Natural killer cell treated with Interleukin-12 subunit alpha and Interleukin-12 subunit beta and Interleukin-15 and Interleukin-18, amount 100 ng/mL, for 72 hours (primary cell): ENCODE results near the gene SPIN1. TPM values are rescaled to one million over a fixed set of nuclear protein-coding genes. Genes with fewer than 3 reads are reported as not detected.

Source experiments
- ATAC-seq, 2 donors: fragments of 150-1000 bp; cut with Tn5 transposase in 1 of 2; sonication (Bioruptor Pico), chemical (Tn5 transposase) in 1 of 2; 2 replicates each; pipeline ENCODE4 v1.10.0; 2021
- DNase-seq: peaks from one replicate; pipeline ENCODE4 v3.0.0; 2022; ENCODE audit warnings: low spot score
- H3K27ac Mint-ChIP-seq, 2 donors: 1 replicate in 1 of 2; 2 replicates in 1 of 2; pipeline ENCODE4 v1.8.0; 2022; ENCODE audit warnings: mixed read lengths in 2 of 2, mild to moderate bottlenecking in 1 of 2, moderate library complexity in 1 of 2
- H3K27me3 Mint-ChIP-seq, 2 donors: 1 replicate in 1 of 2; 2 replicates in 1 of 2; pipeline ENCODE4 v1.8.0; 2022; ENCODE audit warnings: mixed read lengths in 2 of 2
- H3K36me3 Mint-ChIP-seq: one replicate; pipeline ENCODE4 v1.8.0; 2022; ENCODE audit warnings: mixed read lengths
- H3K4me1 Mint-ChIP-seq, 2 donors: 1 replicate in 1 of 2; 2 replicates in 1 of 2; pipeline ENCODE4 v1.8.0; 2022; ENCODE audit warnings: low read depth in 2 of 2, mixed read lengths in 2 of 2, mild to moderate bottlenecking in 1 of 2
- H3K4me3 Mint-ChIP-seq: one replicate; pipeline ENCODE4 v1.8.0; 2022; ENCODE audit warnings: mixed read lengths
- H3K9me3 Mint-ChIP-seq: 2 replicates; pipeline ENCODE4 v1.8.0; 2022; ENCODE audit warnings: mixed read lengths
- total RNA-seq, 2 donors: library from RNA; stranded (reverse); gene quantifications; one replicate each; pipeline ENCODE4 v1.2.3, GENCODE V29; 2022

Gene SPIN1
- total RNA-seq, 2 donors from 2014 or later, result 18.6 to 27.8 TPM

GRCh38 chr9:88429595-88430430 lies 41.6 kb downstream of the SPIN1 start:
- Mint-ChIP-seq H3K27ac (no peak overlapping the region), H3K4me3 (no peak overlapping the region), H3K27me3 (no peaks in the 10 kb centered on the region), H3K9me3 (no peaks in the 10 kb centered on the region), H3K36me3 (peaks cover 14% of the 10 kb centered on the region), H3K4me1 (peaks cover 14 to 21% of the 10 kb centered on the region in 2 donors)
- ATAC-seq (no peak), DNase-seq (no peak)

- Mint-ChIP-seq H3K27me3 (no peaks in the 10 kb centered on the region), H3K27ac (peak overlapping the region; percentile 65 to 78), H3K4me1 (peaks cover 39 to 44% of the 10 kb centered on the region in 2 donors), H3K4me3 (peak overlapping the region; percentile 58), H3K36me3 (peaks cover 24% of the 10 kb centered on the region), H3K9me3 (no peaks in the 10 kb centered on the region)
- ATAC-seq (peak in 1 of 2 donors; percentile 71), DNase-seq (no peak)
Observed at GRCh38 chr9:88433583-88434255, 45.5 kb downstream of the SPIN1 start.

- Mint-ChIP-seq H3K4me1 (peaks cover 46 to 47% of the 10 kb centered on the region in 2 donors), H3K4me3 (peak overlapping the region; percentile 45), H3K27me3 (no peaks in the 10 kb centered on the region), H3K27ac (peak overlapping the region; percentile 9 to 27), H3K36me3 (peaks cover 24% of the 10 kb centered on the region), H3K9me3 (no peaks in the 10 kb centered on the region)
- ATAC-seq (peak; percentile 67 to 75), DNase-seq (no peak)
Observed at GRCh38 chr9:88435336-88435735, 47.1 kb downstream of the SPIN1 start.

GRCh38 chr9:88436379-88436778 lies 48.1 kb downstream of the SPIN1 start:
- H3K4me3 Mint-ChIP-seq, result peak overlapping the region; percentile 4
- H3K9me3 Mint-ChIP-seq, result no peaks in the 10 kb centered on the region
- H3K36me3 Mint-ChIP-seq, result peaks cover 24% of the 10 kb centered on the region
- H3K4me1 Mint-ChIP-seq, result peaks cover 46 to 47% of the 10 kb centered on the region in 2 donors
- no peaks in the 10 kb centered on the region for H3K27me3 Mint-ChIP-seq
- DNase-seq, result no peak
- H3K27ac Mint-ChIP-seq, result peak overlapping the region in 1 of 2 donors; percentile 9
- ATAC-seq, result no peak

- H3K36me3 Mint-ChIP-seq, result peaks cover 24% of the 10 kb centered on the region
- DNase-seq, result no peak
- no peak for ATAC-seq
- H3K4me3 Mint-ChIP-seq, result no peak overlapping the region
- H3K27ac Mint-ChIP-seq, result no peak overlapping the region
- peaks cover 46 to 47% of the 10 kb centered on the region in 2 donors for H3K4me1 Mint-ChIP-seq
- H3K9me3 Mint-ChIP-seq, result no peaks in the 10 kb centered on the region
- H3K27me3 Mint-ChIP-seq, result no peaks in the 10 kb centered on the region
Observed at GRCh38 chr9:88437210-88438146, 49.2 kb downstream of the SPIN1 start.

GRCh38 chr9:88438811-88439210 lies 50.6 kb downstream of the SPIN1 start:
- Mint-ChIP-seq H3K36me3 (peaks cover 11% of the 10 kb centered on the region), H3K4me1 (peaks cover 47 to 49% of the 10 kb centered on the region in 2 donors), H3K27ac (no peak overlapping the region), H3K27me3 (no peaks in the 10 kb centered on the region), H3K9me3 (no peaks in the 10 kb centered on the region), H3K4me3 (no peak overlapping the region)
- DNase-seq (no peak), ATAC-seq (no peak)

GRCh38 chr9:88441301-88442007 lies 53.2 kb downstream of the SPIN1 start:
- no peak for ATAC-seq
- H3K27ac Mint-ChIP-seq, result no peak overlapping the region
- peaks cover 37 to 42% of the 10 kb centered on the region in 2 donors for H3K4me1 Mint-ChIP-seq
- no peak for DNase-seq
- H3K9me3 Mint-ChIP-seq, result no peaks in the 10 kb centered on the region
- H3K36me3 Mint-ChIP-seq, result peaks cover 7% of the 10 kb centered on the region
- no peak overlapping the region for H3K4me3 Mint-ChIP-seq
- no peaks in the 10 kb centered on the region for H3K27me3 Mint-ChIP-seq

- H3K9me3 Mint-ChIP-seq, result no peaks in the 10 kb centered on the region
- no peak overlapping the region for H3K27ac Mint-ChIP-seq
- H3K36me3 Mint-ChIP-seq, result peaks cover 8% of the 10 kb centered on the region
- H3K4me1 Mint-ChIP-seq, result peaks cover 44 to 51% of the 10 kb centered on the region in 2 donors
- no peak for DNase-seq
- no peaks in the 10 kb centered on the region for H3K27me3 Mint-ChIP-seq
- ATAC-seq, result no peak
- no peak overlapping the region for H3K4me3 Mint-ChIP-seq
Observed at GRCh38 chr9:88443480-88444113, 55.4 kb downstream of the SPIN1 start.

GRCh38 chr9:88446728-88447127 lies 58.5 kb downstream of the SPIN1 start:
- Mint-ChIP-seq H3K4me3 (peak overlapping the region; percentile 8), H3K27me3 (no peaks in the 10 kb centered on the region), H3K9me3 (no peaks in the 10 kb centered on the region), H3K27ac (no peak overlapping the region), H3K36me3 (peaks cover 6% of the 10 kb centered on the region), H3K4me1 (peaks cover 50 to 51% of the 10 kb centered on the region in 2 donors)
- DNase-seq, result no peak
- no peak for ATAC-seq

- no peak for DNase-seq
- Mint-ChIP-seq H3K27me3 (no peaks in the 10 kb centered on the region), H3K9me3 (no peaks in the 10 kb centered on the region), H3K4me1 (peaks cover 50 to 56% of the 10 kb centered on the region in 2 donors), H3K36me3 (peaks cover 6% of the 10 kb centered on the region), H3K4me3 (no peak overlapping the region), H3K27ac (no peak overlapping the region)
- ATAC-seq, result no peak
Observed at GRCh38 chr9:88447431-88447830, 59.2 kb downstream of the SPIN1 start.

GRCh38 chr9:88451160-88451559 lies 62.9 kb downstream of the SPIN1 start:
- Mint-ChIP-seq H3K27ac (no peak overlapping the region), H3K4me3 (no peak overlapping the region), H3K36me3 (peaks cover 6% of the 10 kb centered on the region), H3K27me3 (no peaks in the 10 kb centered on the region), H3K4me1 (peaks cover 27 to 36% of the 10 kb centered on the region in 2 donors), H3K9me3 (no peaks in the 10 kb centered on the region)
- DNase-seq, result no peak
- ATAC-seq, result no peak

- ATAC-seq (no peak), DNase-seq (no peak)
- Mint-ChIP-seq H3K36me3 (peaks cover 6% of the 10 kb centered on the region), H3K4me1 (peaks cover 10 to 23% of the 10 kb centered on the region in 2 donors), H3K4me3 (no peak overlapping the region), H3K27me3 (no peaks in the 10 kb centered on the region), H3K27ac (no peak overlapping the region), H3K9me3 (no peaks in the 10 kb centered on the region)
Observed at GRCh38 chr9:88458716-88459465, 70.6 kb downstream of the SPIN1 start.
